Measurements from ENCODE around the gene APRT.
A peak's percentile ranks its signal among the peaks of the same experiment; 100 is the strongest.

APRT gene

GRCh38 chr16:88811769-88812512 lies at the start of gene APRT:
Gene APRT (minus strand): TSS chr16:88811928. CDS start chr16:88811899, 29 bp downstream.
- peak in 55 of 56 donors; percentile 60 to 95 (median 86) for DNase-seq

GRCh38 chr16:88861359-88861758 lies 49.6 kb upstream of the APRT start:
- DNase-seq, result no peak

DNA sequence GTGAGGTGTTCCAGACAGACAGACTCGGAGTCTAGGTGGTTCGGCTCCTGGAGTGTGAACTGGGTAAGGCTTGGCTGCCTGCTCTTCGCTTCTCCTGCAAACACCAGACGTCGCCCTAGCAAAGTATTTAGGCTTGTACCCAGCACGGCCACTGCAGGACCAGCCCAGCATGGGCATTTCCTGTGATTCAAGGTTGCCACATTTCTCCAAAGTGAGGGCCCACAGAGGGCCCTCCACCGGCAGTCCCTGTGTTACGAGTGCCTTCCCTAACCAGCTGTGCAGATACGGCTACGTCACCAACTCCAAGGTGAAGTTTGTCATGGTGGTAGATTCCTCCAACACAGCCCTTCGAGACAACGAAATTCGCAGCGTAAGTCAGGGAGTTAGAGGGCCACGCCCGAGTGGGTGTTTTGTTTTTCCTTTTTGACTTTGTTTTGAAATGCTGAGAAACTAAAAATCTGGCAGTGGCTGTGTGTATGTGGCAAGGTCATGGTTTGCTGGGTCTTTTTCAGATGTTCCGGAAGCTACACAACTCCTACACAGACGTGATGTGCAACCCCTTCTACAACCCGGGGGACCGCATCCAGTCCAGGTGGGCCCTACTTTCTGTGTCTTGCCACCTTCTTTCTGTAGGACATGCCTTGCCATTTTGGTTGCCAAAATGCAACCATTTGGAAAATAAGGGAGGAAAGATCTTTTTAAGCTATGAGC lies 47.8 kb upstream of the APRT start:
- DNase-seq, result no peak

GRCh38 chr16:88857728-88858339 lies 46.1 kb upstream of the APRT start:
- DNase-seq, result peak in 52 of 56 donors; percentile 10 to 83 (median 60)

- peak; percentile 67 to 100 (median 96) for DNase-seq
These were observed 45.4 kb upstream of the APRT start, which contains the start of the genes GALNS and TRAPPC2L for GRCh38 chr16:88856828-88857727. Gene GALNS (minus strand): TSS chr16:88856947. CDS start chr16:88856877, 70 bp downstream. Gene TRAPPC2L (plus strand): TSS chr16:88857127. CDS start chr16:88857151, 24 bp downstream.

- peak in 10 of 56 donors; percentile 10 to 54 (median 34) for DNase-seq
These were observed 44.5 kb upstream of the APRT start for GRCh38 chr16:88856122-88856827.

DNA sequence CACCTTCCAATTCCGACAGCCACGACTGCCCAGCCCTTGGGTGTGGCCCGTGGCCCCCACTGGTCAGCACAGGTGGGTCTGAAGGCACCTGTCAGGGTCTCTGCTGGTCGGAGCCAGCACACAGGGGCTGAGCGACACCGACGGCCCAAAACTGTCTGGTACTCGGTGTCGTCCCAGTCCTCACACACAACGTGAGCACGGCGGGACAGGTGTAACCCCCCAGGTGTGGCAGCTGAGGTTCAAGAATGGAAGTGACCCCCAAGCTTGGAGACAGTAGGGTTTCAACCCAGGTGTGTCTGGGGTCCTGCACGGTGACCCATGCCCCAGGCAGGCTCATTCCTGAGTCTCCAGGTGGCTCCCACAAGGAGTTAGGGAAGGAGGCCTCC lies 44.0 kb upstream of the APRT start:
- DNase-seq, result no peak

- DNase-seq, result no peak
These were observed 43.4 kb upstream of the APRT start for GRCh38 chr16:88855176-88855575.

DNA sequence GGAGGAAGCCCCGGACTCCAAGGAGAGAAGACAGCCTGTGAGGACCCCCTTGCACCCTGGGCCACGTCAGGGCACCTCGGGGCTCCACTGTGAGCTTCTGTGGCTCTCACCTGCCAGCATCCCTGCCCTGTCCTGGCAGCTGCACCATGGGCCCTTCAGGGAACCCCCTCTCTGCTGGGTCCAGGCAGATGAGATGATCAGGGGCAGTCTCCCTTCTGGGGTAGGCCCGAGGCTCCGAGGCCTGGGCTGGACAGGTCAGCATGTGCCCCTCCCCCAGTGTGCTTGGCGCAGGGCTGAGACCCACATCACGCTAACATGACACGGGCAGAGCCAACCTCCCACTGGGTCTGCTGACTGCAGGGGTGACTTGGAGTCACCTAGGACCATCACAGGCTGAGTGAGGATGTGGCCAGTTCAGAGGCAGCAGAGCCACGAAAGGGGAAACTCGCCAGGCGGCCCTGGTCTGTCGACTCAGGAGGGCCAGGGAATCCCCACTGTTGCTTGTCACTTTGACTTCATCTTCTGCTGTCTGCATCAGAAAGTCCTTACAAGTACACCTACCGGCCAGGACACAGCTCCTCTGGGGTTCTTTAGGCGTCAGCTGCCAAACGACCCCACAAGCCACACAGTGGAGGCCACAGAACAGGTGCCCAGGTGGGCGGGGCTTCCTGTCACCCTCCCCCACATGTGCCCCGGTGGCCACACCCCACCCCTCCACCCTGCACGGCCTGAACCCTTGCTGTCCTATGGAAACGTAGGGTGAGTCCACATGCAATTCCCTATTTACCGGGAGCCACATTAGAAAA lies 42.8 kb upstream of the APRT start:
- peak in 1 of 56 donors; percentile 14 for DNase-seq

- peak in 1 of 56 donors; percentile 24 for DNase-seq
These were observed 41.7 kb upstream of the APRT start for GRCh38 chr16:88853325-88853941.

GRCh38 chr16:88851616-88852015 lies 39.9 kb upstream of the APRT start:
- no peak for DNase-seq

DNA sequence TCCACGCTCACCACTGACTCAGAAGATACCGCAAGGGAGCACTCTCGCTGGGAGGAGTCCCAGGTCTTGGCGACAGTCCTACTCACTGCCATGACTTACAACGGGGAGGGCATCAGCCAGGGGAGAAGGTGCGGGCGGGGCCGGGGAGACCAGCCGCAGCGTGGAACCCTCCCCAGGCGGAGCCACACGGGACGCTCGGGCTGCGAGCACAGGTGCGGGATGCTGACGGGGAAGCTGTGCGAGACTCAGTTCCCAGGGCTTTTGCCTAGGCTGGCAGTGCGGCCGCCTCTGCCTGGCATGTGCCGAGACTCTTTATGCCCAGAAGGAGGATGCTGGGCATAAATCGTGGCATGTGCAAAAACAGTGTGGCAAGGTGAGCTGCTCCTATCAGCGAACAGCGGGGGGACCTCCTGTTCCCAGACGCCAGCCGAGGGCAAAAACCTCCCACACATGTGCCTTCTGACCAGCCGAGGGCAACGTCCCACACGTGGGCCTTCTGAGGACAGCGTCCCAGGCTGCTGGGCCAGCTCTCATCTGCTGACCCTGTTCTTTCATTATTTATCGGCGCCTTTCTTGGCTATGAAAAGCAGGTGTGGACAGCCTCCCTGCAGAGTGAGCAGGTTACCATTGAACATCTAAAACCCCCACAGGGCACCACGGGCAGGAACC lies 38.9 kb upstream of the APRT start:
- no peak for DNase-seq

- no peak for DNase-seq
These were observed 36.8 kb upstream of the APRT start for GRCh38 chr16:88848557-88848956.

DNA sequence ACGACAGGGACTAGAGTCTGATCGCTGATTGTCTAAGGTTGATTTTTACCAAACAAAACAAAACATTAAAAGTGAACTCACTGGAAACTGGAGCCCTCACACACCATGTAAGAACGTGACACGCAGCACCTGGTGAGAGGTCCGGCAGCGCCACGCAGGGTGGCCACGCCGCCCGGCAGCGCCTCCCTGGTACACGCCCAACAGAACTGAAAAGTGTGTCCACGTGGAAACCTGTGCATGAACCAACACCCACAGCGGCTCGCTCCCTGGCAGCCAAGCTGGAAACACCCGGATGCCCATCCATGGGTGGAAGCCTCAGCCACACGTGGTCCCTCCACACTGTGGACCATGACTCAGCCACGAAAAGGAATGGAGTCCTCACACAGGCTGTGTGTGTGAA lies 35.9 kb upstream of the APRT start:
- no peak for DNase-seq

DNA sequence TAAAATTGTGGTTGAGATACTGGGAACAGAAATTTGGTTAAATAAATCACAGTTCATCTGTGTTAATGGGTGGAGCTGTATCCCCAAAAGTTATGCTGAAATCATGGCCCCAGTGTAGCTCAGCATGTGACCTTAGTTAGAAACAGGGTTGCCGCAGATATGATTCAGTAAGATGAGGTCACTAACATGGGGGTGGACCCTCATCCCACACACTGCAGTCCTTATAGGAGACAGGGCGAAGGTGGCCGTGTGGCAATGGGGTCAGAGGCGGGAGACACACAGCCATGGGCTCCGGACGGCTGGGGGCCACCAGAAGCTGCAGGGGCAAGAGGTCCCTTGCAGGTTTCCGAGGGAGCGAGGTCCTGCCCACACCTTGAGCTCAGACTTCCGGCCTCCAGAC lies 34.4 kb upstream of the APRT start:
- no peak for DNase-seq

DNA sequence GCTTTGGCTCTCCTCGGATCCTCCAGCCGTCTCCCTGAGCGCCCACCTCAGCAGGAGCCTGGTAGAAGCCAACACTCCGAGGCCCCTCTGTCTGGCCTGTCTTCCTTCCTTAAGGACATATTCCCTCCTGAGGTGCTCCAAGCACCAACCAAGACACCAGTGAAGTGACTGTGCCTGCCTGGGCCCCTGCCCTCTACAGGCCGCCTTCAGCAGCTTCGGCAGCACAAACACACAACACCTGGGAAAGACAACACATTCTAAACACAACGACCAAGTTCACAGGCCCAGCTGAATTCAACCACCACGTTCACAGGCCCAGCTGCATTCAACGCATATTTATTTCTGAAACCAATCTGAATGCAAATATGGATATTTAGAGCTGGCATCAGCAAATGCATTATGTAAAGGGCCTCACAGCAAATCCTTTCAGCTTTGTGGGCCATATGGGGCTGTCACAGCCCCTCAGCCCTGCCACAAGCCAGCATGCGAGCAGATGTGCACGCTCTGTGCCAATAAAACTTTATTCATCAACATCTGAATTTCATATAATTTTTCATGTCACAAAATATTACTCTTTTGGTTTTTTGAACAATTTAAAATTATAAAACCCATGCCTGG lies 32.8 kb upstream of the APRT start:
- no peak for DNase-seq

GRCh38 chr16:88843256-88843655 lies 31.5 kb upstream of the APRT start:
- no peak for DNase-seq

DNA sequence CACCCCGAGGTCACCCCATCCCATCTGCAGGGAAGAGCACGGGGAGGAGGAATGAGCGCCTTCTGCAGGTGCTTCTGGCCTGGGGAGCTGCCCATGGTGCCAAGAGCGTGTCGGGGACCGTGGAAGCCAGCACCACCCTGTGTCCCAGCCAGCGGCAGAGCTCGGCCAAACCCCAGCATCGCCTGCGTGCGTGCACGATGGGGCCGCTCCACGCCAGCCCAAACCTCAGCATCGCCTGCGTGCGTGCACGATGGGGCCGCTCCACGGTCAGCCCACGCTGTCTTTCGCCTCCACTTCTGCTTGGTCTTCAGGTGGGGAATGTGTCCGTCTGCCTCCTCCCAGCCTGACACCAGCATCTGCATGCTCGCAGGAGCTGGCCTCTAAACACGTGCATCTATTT lies 31.1 kb upstream of the APRT start:
- DNase-seq, result no peak

Measured in nucleus accumbens (tissue), 56 donors.